AG20443 (cell line): ENCODE results near the gene TMEM176B.
"Not testable (repeated sequence)": the region's sequence is repeated elsewhere in the genome, so short reads cannot be mapped to it uniquely, and the experiment has no call there.

ENCODE experiments used
- DNase-seq: peaks from one replicate; pipeline ENCODE4 v3.0.0; 2012; ENCODE audit warnings: low spot score, mixed read lengths

TMEM176B gene

DNA sequence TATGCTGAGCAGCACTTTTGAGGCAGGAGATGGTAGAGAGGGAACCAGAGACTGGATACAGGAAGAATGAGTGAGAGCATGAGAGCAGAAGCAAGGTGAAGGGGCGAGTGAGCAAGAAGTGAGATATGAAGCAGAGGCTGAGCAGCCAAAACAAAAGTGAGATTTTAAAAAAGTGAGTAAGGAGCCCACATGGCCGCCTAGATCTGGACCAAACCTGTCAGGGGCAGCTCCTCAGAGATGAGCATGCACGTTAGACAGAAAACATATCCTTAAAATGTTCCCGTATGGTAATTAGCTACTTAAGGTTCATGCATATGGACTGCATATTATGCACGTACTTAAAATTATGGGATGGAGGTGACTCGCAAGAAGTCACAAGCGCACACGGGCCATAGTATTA lies 22.9 kb upstream of the TMEM176B start:
- DNase-seq, result no peak

DNA sequence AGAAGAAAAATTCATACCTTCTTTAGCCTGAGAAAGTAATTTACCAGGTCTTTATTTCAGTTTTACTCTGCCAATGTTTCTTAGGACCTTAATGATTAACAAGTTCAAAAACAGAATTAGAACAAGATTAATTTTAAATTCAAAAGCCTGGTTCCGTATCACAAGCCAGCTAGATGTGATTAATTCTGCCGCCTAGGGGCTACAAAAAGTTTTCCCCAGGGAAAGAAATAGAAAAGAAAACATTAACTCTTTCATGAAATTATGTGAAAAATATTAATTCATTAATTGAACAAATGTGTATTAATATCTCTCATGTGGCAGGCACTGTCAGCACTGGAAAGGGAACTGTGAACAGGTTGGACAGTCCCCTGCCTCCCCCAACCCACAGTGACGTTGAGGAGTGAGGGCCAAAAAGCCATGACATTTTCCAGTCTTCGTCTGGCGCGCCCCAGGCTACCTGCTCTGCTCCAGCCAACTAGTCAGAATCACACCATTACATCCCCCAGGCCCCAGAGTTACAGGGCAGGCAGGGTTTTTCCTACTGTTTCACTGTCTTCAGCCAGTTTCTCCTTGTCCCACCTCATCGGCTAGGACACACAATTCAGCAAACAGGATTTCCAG lies 20.5 kb upstream of the TMEM176B start:
- DNase-seq, result no peak

DNA sequence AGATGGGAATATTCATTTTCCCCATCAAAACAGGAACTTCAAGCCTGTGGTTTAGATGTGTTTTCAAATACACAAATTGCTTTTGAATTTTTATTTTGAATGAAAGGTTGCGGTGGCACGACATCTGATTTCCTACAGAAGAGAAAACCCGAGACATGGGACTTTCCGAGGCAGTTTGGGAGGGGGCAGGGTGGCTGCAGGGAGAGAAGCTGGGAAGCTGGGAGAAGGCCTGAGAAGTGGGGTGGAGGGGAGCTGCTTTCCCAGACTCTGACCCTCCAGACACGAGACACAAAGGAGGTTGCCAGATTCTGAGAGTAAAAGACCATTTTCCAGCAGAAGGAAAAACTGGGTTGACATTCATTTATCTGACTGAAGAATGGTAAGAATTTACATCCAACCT lies 20.0 kb upstream of the TMEM176B start:
- DNase-seq, result no peak

DNA sequence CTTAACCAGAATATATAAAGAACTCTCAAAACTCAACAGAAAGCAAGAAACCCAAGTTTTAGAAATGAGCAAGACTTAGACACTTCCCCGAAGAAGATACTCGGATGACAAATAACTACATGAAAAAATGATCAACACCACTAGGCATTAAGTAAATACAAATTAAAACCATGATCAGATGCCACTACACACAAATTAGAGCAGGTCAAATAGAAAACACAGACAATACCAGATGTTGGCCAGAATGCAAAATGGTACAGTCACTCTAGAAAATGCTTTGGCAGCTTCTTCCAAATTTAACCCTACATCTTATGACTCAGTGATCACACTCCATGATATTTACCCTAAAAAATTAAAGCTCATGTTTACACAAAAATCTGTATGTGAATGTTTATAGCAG lies 18.8 kb upstream of the TMEM176B start:
- DNase-seq, result no peak

DNA sequence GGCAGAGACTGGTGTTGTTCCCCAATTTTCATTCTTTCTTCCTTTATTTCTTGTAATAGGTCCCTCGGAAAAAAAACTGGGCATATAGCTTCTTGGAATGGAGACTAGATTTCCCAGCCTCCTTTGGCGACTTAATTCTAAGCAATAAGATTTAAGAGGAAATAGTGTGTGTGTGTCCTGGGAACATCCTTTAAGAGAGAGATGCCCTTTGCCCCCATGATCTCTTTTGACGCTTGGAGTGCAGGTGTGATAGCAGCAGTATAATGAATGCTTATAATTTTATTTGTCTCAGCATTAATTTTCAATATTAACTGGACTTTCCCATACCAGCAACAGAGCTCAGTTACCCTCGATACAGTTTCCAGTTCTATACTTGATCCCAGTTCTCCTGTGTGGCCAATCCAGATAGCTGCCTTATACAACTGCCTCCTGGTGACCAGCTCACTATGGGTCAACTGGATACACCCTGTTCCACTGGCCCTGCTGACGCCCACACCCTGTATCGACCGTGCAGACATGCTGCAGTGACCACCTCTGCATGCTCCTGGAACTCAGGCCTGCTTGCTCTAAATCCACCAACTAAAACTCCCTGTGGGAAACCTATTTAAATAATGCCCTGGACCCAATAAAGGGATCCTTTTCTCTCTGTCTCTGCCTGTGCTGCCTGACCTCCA lies 14.3 kb upstream of the TMEM176B start:
- no peak for DNase-seq

DNA sequence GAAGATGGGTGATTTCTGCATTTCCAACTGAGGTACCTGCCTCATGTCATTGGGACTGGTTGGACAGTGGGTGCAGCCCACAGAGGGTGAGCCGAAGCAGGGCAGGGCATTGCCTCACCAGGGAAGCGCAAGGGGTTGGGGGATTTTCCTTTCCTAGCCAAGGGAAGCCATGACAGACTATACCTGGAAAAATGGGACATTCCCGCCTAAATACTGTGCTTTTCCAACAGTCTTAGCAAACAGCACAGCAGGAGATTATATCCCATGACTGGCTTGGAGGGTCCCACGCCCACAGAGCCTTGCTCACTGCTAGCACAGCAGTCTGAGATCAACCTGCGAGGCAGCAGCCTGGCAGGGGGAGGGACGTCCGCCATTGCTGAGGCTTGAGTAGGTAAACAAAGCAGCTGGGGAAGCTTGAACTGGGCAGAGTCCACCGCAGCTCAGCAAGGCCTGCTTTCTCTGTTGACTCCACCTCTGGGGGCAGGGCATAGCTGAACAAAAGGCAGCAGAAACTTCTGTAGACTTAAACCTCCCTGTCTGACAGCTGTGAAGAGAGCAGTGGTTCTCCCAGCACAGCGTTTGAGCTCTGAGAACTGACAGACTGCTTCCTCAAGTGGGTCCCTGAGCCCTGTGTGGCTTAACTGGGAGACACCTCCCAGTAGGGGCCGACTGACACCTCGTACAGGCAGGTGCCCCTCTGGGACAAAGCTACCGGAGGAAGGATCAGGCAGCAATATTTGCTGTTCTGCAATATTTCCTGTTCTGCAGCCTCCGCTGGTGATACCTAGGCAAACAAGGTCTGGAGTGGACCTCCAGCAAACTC lies 7.7 kb upstream of the TMEM176B start:
- not testable (repeated sequence) for DNase-seq

DNA sequence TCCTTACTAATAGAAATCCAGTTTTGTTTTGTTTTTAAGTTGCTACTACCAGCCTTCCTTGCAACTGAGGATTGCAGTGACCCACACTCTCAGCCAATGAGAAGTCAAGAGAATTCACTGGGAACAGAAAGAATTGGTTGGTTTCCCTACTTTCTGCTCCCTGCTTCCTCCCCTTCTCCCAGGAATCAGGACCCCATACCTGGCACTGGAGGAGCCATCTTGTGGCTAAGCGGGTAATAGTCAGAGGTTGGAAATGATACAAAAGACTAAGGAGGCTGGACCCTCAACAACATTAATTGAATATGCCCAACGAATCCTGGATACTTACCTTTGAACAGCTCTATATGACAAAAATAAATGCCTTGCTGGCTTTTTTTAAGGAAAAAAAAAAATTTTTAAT lies 6.7 kb upstream of the TMEM176B start:
- DNase-seq, result no peak

DNA sequence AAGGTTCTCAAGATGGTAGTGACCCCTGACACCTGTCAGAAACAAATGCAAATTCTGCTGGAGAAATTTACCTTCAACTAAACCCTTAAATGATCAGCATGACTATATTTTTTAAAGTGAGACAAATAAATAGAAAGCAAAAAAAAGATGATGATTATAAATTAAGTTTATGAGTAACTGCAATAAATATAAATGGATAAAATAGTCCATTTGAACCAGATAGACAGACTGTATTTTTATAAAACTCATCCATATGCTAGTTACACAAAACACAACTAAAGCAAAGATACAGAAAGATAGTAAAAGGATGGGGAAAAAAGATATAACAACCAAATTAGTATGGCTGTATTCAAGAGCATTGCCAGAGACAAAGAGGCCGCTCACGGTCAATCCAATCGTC lies 6.3 kb upstream of the TMEM176B start:
- no peak for DNase-seq

DNA sequence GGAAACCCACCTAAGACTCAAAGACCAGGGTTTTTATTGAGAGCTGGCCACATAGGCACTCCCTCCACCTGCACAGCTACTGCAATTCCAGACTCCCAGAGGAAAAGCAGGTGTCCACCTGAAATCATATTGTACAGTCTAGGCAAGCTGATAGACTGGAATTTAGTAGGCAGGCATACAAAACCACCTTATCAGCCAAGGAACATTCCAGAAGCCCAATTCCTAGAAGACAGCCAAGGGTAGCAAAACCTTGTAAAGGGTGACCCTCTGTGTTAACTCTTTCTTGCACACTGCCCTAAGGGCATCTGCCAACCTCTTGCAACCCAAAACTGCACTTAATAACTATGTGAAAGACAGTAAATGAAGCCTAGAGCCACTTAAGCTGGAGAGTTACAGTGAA lies 5.7 kb upstream of the TMEM176B start:
- DNase-seq, result no peak

DNA sequence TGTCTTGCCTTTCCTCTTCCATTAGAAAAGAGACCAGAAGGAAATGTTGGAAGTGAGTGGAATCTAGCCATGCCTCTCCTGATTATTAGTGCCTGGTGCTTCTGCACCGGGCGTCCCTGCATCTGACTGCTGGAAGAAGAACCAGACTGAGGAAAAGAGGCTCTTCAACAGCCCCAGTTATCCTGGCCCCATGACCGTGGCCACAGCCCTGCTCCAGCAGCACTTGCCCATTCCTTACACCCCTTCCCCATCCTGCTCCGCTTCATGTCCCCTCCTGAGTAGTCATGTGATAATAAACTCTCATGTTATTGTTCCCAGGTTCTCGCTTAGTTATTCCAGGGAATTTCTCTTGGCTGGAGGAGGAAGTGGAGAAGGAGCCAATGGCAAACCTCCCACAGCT lies 4.6 kb upstream of the TMEM176B start:
- DNase-seq, result no peak

DNA sequence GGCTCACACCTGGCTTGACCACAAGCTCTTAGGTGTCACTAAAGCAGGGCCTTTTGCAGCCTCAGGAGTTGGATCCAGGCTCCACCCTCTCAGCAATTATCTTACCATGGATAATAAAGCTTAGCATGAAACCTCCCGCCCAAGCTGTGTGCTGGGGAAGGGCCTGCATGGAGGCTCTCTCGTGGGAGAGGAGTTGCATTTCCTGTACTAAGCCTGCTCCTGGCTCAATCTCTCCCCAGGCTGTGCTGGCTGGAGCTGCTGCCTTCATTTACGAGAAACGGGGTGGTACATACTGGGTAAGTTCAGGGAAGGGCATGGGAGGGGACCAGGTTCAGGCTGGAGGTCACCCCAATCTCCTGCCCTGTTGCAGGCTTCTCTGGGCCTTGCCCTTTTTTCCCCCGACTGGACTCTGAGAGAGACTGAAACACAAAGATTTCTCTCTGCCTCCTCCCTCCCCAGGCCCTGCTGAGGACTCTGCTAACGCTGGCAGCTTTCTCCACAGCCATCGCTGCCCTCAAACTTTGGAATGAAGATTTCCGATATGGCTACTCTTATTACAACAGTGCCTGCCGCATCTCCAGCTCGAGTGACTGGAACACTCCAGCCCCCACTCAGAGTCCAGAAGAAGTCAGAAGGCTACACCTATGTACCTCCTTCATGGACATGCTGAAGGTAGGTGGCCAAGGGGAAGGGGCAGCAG lies 3.1 kb upstream of the TMEM176B start:
- DNase-seq, result no peak

DNA sequence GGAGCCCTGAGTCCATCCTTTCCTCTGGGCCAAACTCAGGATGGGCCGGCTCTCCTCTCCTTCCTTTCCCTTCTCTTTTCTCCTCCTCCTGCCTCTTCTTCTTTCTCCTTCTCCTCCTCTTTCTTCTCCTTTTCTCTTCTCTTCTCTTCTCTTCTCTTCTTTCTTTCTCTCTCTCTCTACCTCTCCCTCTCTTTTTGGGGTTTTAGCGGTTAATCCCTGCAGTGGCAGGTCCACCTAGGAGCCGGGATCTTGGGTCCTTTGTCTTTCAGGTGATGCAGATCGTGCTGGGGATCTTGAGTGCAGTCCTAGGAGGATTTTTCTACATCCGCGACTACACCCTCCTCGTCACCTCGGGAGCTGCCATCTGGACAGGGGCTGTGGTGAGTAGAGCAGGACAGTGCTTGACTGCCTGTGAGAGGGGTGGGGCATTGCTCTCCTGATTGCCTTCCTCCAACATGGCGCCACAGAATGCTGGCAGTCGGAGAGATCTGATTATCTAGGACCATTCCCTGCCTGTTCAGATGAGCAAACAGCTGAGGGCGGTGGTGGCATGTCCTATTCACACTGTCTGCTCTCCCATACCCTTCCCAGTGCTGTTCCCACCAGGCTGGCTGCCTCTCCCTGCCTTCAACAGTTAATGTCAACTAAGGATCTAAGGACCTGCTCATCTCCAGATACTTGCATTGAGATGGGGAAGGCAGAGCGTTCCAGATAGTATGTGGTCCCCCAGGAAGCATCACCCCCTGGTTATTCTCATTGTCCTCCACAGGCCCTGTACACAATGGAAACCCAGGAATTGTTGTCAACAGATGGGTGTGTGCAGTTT lies 2.0 kb upstream of the TMEM176B start:
- DNase-seq, result no peak

DNA sequence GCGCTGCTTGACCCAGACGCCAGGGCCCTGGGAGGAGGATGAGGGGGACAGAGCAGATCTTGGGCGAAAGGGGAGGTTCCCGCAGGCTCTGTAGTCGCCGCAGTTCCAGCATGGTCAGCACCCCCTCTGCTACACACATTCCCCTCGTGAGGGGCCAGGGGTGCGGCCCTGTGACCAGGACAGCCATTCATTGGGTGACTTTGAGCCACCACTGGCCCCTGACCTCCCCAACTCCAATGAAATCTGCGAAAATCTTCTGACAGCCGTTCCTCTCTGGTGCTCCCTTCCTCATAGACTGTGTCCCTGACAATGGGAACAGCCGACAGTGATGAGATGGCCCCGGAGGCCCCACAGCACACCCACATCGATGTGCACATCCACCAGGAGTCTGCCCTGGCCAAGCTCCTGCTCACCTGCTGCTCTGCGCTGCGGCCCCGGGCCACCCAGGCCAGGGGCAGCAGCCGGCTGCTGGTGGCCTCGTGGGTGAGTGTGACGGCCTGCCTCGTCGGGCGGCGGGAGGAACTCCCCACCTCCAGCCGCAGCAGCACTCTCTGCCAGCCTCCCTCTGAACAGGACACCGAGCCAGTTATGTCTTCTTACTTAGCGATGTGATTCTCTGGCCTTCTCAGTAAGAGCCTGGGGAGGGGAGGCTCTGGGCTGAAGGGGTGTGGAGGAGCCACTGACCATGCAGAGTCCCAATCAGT lies 1.2 kb upstream of the TMEM176B start:
- no peak for DNase-seq

DNA sequence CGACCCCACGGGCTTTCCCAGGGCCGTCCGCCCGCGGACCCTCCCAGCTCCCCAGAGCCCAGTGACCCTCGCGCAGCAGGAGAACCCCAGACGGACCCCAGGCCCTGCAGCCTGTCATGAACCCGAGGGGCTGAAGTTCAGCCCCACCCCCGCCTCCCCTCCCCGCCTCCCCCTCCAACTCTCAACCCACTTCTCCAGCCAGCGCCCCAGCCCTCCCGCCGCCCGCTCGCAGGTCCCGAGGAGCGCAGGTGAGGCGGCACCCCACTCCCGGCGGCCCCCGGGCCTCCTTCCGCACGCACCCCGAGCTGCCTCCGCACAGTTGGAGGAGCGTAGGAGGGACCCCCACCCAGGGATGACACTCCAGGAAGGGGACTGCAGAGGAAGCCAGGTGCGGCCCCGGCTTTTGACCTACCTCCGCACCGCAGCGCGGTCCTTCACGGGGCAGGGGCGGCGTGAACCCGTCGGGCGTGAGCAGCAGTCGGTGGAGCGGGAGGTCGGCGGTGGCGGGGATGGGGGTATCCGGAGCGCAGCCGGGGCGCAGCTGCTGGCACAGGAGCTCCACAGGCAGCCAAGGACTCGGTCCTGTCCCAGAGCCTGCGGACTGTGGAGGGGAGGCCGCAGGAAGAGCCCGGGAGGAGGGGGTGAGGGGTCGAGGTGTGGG lies 547 bp upstream of the TMEM176B start, which contains the start of gene TMEM176A:
Gene TMEM176A, plus strand, starts transcription at position 189 of the 661 bp plus-strand sequence. CDS start 782 bp downstream, outside the sequence.
- no peak for DNase-seq

DNA sequence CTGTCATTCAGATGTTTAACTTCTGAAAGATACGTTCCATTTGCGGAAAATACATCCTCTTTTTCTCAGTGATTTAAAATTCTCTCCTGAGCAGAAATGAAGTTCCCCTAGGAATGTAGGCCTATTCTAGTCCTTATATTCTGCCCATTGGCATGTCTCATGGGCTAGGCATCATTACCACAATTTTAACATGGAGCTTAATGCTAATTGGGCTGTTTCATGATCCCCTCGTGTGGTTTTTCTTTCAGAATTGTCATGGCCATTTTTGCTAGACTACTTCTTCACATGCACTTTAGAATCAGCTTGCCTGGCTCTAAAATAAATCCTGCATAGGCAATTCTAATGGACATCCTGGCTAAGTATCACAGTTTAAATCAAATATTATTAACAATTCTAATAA lies 1.0 kb downstream of the TMEM176B start:
- DNase-seq, result no peak

DNA sequence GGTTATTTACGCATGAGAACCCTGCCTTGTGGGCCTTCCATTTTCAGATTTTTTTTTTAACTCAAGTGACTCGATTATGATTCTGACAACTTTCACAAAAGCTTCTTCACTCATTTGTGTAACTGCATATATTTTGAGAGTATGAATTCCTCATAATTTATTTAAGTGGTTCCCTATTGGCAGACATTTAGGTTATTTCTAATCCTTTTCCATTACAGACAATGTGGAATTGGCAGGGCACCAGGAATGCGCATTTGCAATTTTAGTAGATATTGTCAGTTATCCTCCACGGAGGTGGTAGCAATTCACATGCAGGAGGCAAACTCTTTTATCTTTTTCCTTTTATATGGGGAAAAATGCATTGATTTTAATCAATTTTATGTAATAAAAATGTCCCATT lies 2.5 kb downstream of the TMEM176B start:
- DNase-seq, result no peak

DNA sequence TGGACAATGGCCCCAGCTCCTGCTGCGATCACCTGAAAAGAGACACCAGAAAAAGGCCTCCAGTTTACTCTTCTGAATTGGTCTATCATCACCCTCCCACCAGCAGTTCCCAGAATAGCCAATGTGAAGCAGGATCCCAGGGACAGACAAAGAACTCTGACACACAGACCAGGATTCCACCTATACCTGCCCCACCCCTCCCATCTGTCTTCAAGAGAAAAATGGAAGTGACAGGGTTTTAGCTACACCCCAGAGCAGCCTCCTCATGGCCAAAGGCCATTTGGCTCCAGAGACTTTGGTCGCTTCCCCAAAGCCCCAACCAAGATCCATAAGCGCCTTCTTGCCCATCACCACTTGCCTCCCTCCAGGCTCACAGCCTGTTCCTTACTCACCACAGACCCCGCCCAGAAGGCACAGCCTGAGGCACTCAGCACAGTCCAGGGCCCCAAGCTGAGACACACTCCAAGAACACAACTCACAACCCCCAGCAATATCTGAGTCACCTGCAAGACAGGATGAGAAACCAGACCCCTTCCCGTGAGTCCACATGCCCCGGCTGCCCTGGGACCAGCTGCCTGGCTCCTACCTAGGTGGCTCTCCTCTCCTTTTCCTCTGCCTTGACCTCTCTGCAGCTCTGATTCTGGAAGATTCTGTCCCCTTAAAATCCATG lies 6.5 kb downstream of the TMEM176B start:
- no peak for DNase-seq

DNA sequence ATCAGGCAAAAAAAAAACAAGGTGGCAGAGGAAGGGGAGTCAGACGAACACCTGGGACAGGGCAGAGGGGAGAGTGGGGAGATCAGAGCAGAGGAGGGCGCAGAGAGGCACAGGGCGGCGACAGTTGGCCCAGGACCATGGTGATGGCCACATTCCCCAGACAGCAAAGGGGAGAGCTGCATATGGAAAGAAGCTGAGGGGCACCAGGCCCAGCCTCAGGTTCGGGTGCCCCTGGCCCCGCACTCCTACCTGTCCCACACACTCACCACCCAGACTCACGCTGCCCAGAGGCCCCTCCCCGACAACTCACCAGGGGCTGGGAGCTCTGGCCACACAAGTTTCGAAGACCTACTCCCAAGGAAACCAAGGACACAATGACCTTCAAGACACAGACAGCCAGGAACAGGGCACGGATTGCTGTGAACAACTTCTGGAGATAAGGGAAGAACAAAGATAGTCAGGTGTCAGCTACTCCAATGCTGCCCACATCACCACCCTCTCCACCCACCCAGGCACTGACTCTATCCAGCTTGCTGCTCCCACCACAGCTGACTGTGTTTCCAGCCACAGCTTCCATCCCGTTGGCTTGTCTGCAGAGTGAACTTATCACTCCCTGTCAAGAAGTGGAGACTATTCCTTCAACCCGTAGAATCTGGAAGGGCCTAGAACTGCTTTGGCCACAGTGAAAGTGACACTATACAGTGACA lies 8.3 kb downstream of the TMEM176B start:
- DNase-seq, result no peak

DNA sequence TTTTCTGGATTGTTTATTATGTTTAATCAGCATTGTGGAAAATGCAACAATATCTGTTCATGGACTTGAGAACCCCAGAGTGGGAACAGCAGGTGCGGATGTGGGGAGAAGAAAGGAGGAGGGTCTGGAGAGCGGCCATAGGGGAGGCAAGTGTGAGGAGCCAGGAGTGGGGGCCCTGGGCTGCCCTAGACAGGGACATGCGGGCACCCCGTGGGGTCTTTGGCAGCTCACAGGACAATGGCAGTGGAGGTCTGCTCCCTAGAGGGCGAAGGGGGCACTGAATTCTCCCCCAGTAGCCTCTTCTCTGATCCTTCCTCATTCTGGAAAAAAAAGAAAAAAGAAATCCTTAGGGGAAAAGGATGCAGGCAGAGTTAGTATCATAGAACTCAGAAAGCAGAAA lies 8.9 kb downstream of the TMEM176B start:
- DNase-seq, result no peak
